Superior temporal gyrus (tissue), 1 donor: ENCODE data around the gene SH3PXD2A.
"Not testable (repeated sequence)": the region's sequence is repeated elsewhere in the genome, so short reads cannot be mapped to it uniquely, and the experiment has no call there.

Experiments used
- DNase-seq: peaks from one replicate; pipeline ENCODE4 v3.0.0-alpha.2; 2016; ENCODE audit errors: extremely low spot score

The SH3PXD2A gene

DNA sequence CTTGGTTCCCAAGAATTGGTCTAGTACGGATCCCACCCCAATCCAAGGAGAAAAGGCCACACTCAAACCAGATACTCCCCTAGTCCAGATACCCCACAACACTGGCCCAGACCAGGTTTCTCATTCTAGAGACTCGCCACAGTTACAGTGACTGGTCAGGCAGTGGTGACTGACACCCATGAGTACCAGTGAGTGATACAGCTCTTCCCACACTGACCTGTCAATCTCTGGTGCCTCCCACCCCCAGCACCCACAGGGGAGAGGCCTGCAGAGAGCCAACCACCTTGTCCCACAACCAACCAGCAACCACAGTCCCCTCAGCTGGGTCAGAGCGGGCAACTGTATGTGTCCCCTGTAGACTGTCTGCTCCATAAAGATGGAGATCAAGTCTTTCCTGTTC, 209.1 kb downstream of the SH3PXD2A start:
- DNase-seq = no peak

DNA sequence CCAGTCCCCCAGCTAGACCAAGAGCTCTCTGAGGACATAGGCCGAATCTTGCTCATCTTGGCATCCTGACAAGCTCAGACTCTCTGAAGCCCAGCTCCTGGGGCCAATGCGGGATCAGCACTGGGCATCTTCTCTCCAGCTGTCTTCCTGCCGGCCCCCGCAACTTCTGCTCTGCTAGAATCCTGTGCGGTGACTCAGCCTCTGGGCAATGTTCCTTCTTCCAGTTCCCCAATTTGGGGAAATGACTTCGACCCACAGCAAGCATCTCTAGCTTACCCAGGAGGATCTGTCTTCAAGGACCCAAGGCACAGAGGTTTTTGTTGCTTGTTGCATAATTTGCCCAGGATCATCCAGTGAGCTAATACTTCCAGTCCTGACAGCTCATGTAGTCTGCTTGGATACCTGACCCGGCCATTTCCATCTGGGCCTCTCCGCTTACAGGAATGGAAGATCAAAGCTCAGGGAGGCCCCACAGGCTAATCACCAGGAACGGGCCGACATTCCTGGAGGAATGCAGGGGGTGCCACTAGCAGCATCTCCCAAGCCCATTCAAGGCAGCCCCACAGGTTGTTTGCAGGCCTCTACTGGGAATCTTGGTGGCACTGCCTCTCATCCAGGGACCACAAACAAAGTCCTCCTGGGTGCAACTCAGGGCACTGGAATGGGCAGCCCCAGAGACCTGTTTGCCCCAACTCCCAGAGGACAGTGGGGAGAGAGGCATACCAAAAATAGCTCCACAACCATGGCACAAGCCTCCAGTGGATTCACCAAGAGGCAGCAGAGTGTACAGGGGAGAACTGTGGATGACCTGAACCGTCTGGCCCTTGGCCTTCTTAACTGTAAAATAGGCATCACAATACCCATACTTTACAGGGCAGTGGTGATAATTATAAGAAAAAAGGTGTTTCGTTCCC, 210.0 kb downstream of the SH3PXD2A start:
- DNase-seq = peak; percentile 74

DNA sequence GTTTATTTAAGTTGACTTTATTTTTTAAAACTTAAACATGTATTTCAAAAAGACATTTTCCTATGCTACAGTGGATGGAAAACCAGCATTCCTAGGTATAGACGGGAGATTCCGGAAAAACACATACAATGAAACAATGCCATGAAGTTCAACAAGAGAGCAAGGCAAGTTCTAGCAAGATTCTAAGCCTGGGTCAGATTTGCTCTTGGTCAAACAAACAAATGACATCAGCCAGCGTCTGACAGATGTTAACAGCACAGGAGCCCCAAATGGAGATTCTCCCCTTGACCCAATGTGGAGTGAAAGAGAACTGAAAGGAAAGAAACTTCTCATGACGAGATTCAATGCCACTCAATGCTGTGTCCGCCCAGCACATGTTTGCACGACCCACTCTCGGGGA, 212.0 kb downstream of the SH3PXD2A start:
- DNase-seq = no peak

DNA sequence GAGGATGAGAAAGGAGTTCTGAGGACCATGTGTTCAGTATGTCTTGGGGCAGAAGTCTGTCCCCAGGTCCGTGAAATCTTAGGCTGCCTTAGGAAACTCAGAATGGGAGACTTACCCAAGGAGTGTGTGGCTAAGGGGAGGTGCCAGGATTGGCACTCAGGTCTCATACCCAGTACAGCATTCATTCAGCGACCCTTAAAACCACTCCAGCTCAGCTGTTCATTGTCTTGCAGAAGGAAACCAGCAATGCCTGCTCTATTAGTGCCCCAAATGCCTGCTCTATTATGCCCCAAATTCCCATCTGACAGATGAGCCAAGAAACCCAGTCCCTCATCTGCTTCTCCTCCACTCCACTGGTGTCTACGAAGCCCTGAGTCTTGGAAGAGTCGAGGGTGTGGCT, 214.1 kb downstream of the SH3PXD2A start:
- no peak for DNase-seq

DNA sequence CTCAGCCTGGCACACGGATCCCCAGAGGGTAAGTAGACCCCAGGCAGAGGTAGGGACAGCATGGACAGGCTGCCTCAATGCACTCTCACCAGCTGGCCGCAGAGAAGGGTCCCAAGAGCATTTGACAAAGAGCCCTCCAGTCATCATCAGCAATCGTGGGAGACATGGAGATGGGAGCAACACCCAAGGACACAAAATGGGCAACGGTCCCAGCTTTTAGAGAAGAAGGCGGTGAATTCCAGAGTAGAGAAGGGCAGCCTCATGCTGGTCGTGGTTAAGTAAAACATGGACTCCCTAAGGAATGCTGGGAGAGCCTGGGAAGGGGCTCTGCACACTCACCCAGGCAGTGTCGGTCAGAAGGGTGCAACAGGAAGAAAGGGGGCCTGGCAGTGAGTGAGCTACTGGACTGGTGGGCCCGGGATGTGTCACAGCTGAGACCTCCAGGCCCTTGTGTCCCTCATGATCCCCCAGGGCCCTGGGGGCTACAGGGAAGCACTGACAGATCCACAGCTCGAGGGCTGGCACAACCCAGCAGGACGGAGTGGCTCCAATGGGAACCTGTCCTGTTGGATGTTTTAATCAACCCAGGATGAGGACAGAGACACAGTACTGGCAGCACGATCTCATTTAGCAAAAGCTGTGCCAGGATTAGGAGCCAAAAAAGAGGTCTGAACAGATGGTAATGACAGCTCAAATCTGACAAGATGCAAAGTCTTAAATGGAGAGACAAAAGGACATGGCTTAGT, 214.8 kb downstream of the SH3PXD2A start:
- peak; percentile 72 for DNase-seq

DNA sequence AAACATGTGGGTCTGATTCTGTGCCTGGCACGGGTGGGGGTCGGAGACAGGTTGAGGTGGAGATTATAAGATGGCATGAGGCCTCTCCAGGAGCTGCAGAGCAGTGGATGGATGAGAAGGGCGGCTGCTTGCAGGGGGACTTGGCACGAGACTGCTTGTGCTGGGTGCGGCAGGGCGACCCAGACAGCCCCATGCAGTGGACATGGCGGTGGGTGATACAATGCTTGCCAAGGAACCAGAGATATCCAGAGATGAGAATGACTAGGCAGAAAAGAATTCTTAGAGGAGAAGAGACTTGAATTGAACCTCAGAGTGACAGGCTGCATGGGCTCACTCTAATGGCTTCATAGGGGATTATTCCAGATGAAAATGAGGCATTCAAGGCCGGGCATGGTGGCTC, 216.4 kb downstream of the SH3PXD2A start:
- DNase-seq = no peak

DNA sequence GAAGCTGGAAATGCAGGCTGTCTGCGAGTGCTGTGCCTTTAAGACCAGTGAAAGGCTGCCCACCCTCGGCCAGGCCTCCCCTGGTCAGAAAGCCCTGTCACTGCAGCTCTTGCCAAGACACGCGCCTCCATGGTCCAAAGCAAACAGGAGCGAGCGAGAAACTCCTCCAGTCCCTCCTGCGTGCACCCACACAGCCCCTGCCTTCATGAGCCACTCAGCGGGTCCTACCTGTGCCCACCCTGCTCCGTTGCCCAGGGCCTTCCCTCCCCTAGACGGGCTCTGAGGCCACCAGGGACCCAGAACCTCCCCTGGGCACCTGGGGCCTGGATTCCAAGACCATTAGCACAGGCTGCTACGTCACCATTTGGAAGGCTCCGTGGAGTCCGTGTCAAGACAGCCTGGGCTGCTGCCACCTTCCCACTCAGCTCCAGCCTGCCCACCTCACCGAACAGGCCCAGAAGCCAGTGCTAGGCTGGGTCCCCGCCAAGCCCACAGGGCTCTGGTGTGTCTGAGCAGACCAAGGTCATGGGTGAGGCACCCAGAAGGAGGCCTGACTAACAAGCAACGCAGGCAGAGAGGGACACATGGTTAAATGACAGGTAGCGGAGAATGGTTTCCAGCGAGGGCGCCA, 217.3 kb downstream of the SH3PXD2A start:
- no peak for DNase-seq

DNA sequence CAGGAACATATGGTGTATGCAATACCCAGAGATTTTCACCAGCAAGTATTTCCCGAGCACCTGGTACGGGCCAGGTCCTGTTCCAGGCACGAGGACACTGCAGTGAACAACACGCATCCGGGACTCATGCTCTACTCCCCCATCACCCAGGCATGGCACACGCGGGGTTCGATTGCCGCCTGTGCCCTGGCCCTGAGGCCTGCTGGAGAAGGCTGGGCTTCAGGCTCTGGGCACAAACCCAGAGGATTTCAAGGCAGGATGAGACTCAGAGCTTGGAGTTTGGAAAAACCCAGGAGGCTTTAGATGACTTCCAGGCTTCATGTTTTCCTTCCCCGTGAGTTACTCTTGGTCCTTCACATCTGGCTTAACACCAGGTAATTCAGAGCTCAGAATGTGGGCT, 218.4 kb downstream of the SH3PXD2A start:
- no peak for DNase-seq

DNA sequence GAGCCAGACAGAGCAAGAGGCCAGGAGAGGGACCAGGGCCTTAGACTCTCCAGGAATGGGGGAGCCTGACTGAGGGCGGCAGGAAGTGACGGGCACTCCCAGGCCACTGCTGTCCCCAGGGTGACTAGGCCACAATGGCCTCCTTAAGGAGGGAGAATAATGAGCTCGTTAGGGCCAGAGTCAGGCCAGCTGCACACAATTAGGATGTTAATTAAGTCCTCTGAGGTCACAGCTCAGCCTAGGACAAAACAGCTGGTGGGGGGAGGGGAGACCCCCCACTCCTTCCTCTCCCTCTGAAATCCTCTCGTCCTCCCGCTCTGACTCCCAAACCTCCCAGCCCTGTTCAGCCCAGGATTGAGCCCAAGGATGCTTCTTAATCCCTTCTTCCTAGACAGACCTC, 218.9 kb downstream of the SH3PXD2A start:
- no peak for DNase-seq

DNA sequence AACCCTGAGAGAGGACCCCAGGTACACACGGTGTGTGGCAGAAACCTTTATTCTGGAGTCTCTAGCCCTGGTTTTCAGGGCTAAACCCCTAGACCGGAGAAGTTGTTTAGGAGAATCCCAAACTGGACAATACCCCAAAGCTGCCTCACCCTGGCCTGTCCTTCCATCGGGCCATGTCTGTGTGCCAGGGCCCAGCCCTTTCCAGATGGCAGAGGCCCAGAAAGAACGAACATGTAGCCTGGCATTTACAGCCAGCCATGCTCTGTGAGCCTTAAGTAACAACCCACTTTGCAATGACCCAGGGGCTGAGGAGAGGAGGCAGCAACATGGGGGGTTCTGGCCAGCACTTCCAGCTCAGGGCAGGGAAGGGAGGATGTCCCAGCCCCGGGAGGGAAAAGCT, 219.8 kb downstream of the SH3PXD2A start:
- no peak for DNase-seq

DNA sequence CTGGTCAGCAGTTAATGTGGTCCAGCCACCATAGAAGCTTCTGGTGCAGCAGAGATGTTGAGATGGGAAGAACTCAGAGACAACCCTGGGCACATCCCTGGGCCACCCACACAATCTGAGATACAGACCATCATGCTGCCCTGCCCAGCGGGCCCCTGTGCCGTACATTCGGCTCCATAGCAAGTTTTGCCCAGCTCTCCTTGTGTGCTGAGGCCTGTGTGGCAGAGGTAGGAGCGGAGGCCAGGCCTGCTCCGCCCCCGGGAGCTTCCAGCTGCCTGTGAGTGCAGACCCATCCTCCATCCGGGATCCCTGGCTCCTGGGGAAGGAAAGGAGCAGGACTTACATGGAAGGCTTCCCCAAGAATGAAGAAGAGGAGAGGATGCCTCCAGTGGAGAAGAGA, 221.5 kb downstream of the SH3PXD2A start:
- DNase-seq = no peak

DNA sequence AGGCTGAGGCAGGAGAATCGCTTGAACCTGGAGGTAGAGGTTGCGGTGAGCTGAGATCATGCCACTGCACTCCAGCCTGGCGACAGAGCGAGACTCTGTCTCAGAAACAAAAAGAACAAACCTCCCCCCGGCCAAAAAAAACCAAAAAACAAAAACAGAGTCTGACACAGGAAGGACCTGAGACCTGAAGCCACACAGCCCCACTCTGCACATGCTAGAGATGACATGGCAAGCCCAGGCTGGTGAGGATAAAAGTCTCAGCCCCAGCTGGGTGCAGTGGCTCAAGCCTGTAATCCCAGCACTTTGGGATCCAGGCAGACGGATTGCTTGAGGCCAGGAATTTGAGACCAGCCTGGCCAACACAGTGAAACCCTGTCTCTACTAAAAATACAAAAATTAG, 222.5 kb downstream of the SH3PXD2A start:
- DNase-seq = not testable (repeated sequence)

DNA sequence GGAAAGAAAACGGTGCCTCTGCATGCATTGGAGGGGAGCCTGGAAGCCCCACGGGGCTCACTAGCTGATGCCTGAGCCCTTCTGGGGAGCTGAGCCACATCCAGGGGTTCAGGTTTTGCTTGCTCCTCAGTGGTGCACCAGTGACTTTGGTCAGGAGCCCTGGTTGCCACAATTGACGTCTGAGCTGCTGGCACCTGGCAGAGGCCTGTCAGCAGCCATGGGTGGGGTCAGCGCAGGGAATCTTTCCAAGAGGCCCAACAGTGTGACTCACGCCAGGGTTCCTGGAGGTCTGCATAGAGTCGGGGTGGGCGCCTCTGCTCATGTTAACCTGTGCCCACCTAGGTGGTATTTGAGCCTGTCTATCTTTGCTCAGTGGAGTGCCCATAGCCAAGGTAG, 223.1 kb downstream of the SH3PXD2A start:
- no peak for DNase-seq

DNA sequence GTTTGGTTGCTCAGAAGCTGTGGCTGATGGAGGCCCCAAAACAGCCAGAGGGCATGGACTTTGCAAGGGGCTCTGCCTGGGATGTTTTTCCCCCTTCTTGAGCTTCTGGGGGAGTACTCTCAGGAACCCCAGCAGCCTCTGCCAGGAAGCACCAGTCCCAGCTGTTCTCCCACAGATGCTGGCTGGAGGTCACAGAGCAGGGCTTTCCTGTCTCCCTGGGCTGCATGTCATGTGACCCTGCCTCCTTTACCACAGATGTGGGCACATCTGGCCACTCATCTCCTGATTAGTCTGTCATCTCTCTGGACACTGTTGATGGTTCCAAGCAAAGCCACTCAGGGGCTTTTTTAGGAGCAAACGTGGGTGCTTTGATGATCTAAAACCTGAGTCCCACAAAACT, 225.2 kb downstream of the SH3PXD2A start:
- DNase-seq = no peak

DNA sequence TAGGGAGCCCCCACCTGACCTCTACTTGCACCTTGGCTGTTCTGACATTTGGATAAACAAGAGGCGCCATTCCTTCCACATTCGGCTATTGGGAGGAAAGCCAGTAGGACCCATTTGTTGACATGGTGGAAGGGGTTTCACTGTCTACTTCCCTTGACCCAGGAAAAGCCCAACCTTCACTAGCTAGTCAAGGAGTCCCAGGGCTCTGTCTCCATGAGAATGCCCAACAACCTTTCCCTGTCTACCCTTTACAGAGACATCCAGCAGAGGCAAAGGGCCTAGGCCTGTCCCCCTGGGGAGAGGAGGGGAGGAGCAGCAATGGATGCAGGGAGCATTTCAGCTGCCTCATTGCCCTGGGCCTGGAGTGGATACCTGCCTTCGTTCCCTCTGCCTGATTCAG, 225.8 kb downstream of the SH3PXD2A start:
- DNase-seq = no peak

DNA sequence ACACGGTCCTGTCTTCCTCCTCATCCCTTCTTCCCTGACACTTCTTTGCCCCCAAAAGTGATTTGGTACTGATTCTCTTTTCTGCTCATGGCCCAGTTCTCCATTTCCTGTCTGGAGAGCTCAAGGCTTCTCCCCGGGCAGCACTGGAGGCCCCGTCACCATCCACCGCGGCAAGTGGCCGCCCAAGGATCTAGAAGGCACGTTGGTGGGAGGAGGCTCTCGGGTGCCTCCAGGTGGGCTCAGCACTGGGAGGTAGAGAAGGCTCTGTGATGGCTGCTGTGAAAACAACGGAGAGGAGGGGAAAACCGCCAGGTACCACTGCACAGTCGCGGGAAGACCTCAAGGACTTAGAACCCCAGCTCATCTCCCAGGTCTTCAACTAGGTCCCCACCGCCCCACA, 227.5 kb downstream of the SH3PXD2A start:
- no peak for DNase-seq

DNA sequence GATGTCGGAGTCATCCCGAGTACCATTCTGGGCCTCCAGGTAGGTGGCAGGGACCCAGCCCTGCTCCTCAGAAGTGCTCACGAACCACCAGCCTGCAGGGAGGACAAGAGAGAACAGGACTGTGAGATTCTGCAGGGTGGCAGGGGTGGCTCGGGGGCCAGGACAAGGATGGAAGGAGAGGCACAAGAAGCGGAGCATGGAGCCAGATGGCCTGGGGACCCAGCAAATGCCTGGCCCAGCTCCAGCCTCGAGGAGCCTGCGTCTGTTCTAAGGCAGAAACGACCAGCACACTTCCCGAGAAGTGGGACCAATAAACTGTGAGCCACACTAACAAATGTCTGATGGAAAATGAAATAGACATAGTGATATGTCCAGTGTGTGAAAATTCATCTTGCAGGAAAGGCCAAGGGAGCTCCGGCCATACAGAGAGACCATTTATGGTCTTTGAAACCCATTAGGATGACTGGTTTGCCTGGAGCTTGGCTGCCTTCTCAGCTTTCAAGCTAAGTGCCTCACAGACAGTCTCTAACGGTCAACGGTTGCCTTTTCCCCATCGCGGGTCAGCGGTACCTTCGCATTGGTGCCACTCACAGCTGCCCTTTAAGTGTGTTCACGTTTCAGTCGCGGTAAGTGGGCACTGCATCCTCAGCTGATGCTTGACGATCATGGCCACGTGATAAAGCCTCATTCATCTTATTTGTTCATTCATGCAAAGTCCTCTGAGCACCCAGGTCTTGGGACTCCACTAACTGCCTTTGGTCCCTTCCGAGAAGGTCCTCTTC, 228.1 kb downstream of the SH3PXD2A start:
- DNase-seq = no peak

DNA sequence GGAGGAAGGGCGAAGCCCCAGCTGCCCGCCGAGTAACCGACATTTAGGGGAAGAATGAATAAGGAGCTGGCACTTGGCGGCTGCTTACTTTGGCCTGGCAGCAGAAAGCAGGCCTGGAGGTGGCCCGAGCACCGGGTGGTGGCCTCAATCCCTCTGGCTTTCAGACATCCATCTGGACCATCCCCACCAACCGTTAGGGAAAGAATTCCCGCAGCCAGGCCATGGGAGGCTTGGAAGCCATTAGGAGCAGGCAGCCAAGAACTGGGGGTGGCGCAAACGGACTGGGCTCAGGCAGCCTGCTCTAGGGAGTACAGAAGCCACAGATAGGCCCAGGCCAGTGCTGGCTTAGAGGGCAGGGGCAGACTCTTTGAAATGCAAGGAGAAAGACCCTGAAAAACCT, 229.2 kb downstream of the SH3PXD2A start:
- DNase-seq = no peak

DNA sequence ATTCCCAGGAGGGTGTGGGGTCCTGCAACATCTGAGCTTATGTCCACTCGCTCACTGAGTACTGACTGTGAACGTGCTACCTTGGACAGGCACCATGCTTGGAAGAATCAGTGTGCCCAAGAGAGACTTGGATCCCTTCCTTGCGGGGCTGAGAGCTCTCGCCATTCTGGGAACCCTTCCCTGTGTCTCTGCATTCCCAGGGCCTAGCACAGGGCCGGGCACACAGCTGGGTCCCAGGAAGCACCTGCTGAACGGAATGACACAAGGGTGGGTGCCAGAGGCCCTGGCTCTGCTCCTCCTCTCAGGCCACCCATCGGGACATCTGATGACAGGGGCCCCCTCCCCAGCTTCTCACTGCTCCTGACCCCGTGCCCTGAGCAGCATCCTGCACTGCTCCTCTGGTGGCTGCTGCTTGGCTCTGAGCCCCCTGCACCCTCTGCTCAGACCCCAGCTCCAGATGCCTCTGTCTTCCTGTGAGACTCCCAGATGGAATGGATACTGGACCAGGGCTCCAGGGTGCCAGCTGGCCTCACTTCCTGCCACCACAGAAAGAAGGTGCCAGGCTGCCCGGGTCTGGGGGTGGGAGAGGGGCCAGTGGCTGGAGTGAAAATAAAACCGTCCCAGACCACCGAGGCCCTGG, 232.3 kb downstream of the SH3PXD2A start:
- DNase-seq = no peak

DNA sequence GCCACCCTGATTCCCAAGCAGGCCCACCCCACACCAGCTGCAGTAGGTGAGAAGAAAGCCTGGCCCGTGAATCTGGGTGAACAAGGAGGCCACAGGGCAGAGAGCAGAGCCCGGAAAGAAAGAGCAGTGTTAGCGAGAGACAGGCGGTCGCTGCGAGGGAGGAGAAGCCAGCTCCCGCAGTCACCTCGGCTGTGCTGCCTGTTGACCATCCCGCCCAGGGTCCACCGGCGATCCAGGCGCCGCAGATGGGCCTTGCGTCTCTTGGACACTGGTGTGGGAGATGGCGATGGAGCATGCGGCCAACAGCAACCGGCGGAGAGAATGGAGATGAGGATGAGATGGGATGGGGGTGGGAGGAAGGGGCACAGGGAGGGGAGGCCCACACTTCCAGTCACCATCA, 233.1 kb downstream of the SH3PXD2A start:
- DNase-seq = no peak

DNA sequence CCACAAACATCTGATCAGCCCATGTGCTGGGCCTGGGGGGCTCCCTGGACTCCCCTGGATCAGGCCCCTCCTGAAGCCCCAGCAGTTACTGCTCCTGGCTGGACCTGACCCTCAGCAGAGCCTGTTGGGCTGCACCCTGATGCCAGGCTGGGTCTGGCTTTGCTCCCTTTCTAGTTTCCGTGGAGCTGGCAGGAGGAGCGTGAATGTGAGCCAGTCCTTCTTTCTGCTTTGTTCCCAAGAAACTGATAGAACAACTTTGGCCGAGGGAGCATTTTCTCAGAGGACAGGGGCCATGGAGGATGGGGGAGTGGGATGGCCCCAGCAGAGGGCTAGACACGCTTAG, 233.6 kb downstream of the SH3PXD2A start:
- no peak for DNase-seq
